ENCODE data around the gene CEP95. TPM values are rescaled to one million over a fixed set of nuclear protein-coding genes. Genes with fewer than 3 reads are reported as not detected.

Gene CEP95
- total and polyA plus RNA-seq, 2 of the 13 experiments (the other 11 are each of a cell fraction or from before 2014, with no cell fraction given) = 65.9 to 68.8 TPM

DNA sequence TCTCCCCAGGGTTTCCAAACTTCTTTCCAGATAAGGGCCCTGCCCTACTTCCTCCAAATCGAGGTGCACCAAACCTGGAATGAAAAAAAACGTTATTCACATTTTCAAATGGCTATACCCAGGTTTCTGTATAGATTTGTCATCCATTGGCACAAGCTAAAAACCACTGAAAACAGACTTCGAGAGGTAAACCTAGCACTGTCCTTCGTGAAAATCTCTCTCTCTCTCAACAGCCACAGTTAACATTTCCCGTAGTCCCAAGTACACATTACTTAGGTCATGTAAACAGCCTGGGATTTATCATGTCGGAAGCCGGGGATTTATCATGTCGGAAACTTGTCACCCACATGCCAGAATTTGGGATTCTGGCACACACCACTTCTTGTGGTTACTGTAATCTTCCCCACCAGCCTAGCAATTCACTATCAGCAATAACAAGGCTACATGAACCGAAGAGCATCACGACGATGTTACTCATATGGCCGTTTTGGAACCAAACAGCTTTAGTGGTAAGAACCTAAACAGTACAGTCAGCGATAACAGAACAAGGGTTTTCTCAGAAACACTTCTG lies 1.9 kb upstream of the CEP95 start (continued):
- no peak for TF ChIP-seq ZBED4 (CRISPR knock-in tag; IDR thresholded peaks at IDR 0.05; ENCODE audit: borderline replicate concordance)
- TF ChIP-seq HMGA1 (CRISPR knock-in tag; conservative IDR thresholded peaks at IDR 0.05) = no peak
- 0 out of 2 replicates have a peak, but pooled peaks have one; percentile 7 for TF ChIP-seq HDAC2 (CRISPR knock-in tag; IDR thresholded peaks at IDR 0.05)
- peak; percentile 32; the same call in 1 of the 2 replicates for TF ChIP-seq FOXK1 (CRISPR knock-in tag; IDR thresholded peaks at IDR 0.05; ENCODE audit: borderline replicate concordance, low read depth)
- TF ChIP-seq HOXA9 (CRISPR knock-in tag; IDR thresholded peaks at IDR 0.05; ENCODE audit: borderline replicate concordance) = no peak
- TF ChIP-seq ZNF382 (CRISPR knock-in tag; IDR thresholded peaks at IDR 0.05; ENCODE audit: borderline replicate concordance) = no peak
- no peak for TF ChIP-seq ZNF20 (CRISPR knock-in tag; IDR thresholded peaks at IDR 0.05)
- TF ChIP-seq MAFF (IDR thresholded peaks at IDR 0.05; ENCODE audit: low read depth, low read length) = 0 out of 2 replicates have a peak, but pooled peaks have one; percentile 41
- TF ChIP-seq ASH2L (IDR thresholded peaks at IDR 0.05; ENCODE audit: insufficient read length, low read depth, low read length) = peak; percentile 67
- TF ChIP-seq, protein P1, sequence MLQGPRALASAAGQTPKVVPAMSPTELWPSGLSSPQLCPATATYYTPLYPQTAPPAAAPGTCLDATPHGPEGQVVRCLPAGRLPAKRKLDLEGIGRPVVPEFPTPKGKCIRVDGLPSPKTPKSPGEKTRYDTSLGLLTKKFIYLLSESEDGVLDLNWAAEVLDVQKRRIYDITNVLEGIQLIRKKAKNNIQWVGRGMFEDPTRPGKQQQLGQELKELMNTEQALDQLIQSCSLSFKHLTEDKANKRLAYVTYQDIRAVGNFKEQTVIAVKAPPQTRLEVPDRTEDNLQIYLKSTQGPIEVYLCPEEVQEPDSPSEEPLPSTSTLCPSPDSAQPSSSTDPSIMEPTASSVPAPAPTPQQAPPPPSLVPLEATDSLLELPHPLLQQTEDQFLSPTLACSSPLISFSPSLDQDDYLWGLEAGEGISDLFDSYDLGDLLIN (CRISPR knock-in tag; IDR thresholded peaks at IDR 0.05; ENCODE audit: borderline replicate concordance) = 0 out of 2 replicates have a peak, but pooled peaks have one; percentile 20
- peak; percentile 52; the same call in 1 of the 2 replicates for TF ChIP-seq REPIN1 (CRISPR knock-in tag; IDR thresholded peaks at IDR 0.05; ENCODE audit: borderline replicate concordance, low read depth)
- no peak for TF ChIP-seq NR2F1 (CRISPR knock-in tag; IDR thresholded peaks at IDR 0.05)
- no peak for TF ChIP-seq EZH2 (conservative IDR thresholded peaks at IDR 0.05; ENCODE audit: low read depth, low read length)
- peak; percentile 59; the same call in 1 of the 2 replicates for TF ChIP-seq MBD4 (IDR thresholded peaks at IDR 0.05; ENCODE audit: borderline replicate concordance, low read length)
- TF ChIP-seq RAD21 (CRISPR knock-in tag; IDR thresholded peaks at IDR 0.05) = no peak
- no peak for TF ChIP-seq CREM (IDR thresholded peaks at IDR 0.05)
- TF ChIP-seq CREM (CRISPR knock-in tag; IDR thresholded peaks at IDR 0.05) = no peak
- 0 out of 2 replicates have a peak, but pooled peaks have one; percentile 52 for TF ChIP-seq ZNF713 (CRISPR knock-in tag; IDR thresholded peaks at IDR 0.05)
- TF ChIP-seq ZNF784 (CRISPR knock-in tag; IDR thresholded peaks at IDR 0.05; ENCODE audit: borderline replicate concordance) = no peak
- TF ChIP-seq ARID2 (CRISPR knock-in tag; IDR thresholded peaks at IDR 0.05; ENCODE audit: borderline replicate concordance) = 0 out of 2 replicates have a peak, but pooled peaks have one; percentile 40
- TF ChIP-seq, protein P2, sequence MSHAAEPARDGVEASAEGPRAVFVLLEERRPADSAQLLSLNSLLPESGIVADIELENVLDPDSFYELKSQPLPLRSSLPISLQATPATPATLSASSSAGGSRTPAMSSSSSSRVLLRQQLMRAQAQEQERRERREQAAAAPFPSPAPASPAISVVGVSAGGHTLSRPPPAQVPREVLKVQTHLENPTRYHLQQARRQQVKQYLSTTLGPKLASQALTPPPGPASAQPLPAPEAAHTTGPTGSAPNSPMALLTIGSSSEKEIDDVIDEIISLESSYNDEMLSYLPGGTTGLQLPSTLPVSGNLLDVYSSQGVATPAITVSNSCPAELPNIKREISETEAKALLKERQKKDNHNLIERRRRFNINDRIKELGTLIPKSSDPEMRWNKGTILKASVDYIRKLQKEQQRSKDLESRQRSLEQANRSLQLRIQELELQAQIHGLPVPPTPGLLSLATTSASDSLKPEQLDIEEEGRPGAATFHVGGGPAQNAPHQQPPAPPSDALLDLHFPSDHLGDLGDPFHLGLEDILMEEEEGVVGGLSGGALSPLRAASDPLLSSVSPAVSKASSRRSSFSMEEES (CRISPR knock-in tag; IDR thresholded peaks at IDR 0.05) = no peak
- 0 out of 2 replicates have a peak, but pooled peaks have one; percentile 20 for TF ChIP-seq GFI1 (CRISPR knock-in tag; IDR thresholded peaks at IDR 0.05; ENCODE audit: borderline replicate concordance)
- TF ChIP-seq ZNF331 (CRISPR knock-in tag; IDR thresholded peaks at IDR 0.05) = no peak

Data from HepG2 (cell line).